HG03469 (cell line): ENCODE data around the gene PSMD5.

Source experiments
- ATAC-seq: cut with Tn5 transposase; IDR thresholded peaks from one replicate; pipeline ENCODE4 v1.9.1; 2021; ENCODE audit warnings: mild to moderate bottlenecking, moderate library complexity, moderate number of reproducible peaks; ENCODE audit not compliant: unreplicated experiment

Gene PSMD5

DNA sequence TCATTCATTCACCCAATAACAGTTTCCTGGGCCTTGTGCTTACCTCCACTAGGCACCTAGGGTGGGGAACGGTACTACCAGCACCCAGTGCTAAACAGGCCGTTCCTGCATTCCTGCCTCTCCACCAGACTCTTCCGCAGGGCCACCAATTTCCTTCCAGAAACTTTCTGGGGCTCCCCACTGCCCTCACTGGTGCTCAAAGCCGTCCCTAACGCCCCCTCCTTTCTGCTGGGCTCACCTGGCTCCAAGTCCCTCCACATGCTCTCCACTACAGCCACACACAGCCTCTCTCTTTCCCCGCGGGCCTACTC is 32.9 kb upstream of the PSMD5 start:
- ATAC-seq = peak; percentile 2

DNA sequence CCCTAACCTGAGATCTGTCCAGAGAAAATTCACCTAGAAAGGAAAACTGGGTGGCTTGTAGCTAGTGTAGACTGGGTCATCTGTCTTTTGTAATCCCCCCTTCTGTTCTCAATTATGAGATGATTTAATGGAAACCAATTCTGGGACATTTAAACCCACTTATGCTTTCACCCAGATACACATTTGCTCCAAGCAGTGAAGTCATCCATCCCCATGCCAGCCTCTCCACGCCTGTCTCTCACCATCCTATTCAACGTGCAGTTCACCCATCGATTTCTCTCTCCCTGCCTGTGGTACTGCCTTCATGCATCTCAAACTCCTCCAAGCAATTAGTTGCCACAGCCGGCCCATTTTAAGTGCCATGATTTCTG is 32.5 kb upstream of the PSMD5 start:
- ATAC-seq = no peak

DNA sequence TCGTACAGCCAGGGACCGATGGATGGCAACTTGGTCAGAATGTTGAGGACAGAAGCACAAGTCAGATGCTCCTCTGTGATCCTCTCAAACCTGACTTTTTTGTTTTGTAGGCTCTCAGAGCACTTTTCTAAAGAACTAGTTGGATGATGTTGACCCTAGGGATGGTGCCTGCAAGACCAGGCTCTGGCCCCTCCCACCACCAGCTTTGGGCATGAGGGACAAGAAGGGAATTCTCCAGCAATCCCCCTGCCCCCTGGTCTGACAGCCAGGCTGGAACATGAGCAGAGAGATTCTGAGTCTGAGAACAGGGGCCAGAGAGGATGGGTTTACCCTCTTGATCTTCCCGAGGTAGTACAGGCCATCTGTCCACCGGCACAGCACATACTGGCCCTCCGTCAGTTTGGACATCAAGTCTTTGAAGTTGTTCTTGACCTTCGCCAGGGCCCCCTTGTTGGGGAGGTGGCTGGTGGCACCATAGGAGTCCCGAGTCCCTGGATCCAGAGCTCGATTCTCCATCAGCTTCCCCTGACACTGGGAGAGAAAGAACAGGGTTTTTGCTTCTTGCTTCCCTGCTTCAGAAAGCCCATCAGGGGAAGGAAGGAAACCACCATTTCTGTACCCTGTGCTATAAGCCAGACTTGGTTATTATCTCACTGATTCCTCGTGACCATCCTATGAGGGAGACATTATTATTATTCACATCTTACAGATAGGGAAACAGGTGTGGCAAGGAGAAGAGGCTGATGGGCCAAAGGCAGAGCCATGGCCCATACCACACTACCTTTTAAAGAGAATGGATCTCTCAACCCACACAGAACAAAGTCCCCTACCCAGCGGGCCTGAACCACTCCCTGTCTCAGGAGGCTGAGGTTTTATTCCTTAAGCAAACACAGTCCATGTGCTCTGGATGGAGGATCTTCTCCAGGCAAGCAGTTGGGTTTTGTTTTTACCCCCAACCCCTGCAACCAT is 31.8 kb upstream of the PSMD5 start:
- no peak for ATAC-seq

DNA sequence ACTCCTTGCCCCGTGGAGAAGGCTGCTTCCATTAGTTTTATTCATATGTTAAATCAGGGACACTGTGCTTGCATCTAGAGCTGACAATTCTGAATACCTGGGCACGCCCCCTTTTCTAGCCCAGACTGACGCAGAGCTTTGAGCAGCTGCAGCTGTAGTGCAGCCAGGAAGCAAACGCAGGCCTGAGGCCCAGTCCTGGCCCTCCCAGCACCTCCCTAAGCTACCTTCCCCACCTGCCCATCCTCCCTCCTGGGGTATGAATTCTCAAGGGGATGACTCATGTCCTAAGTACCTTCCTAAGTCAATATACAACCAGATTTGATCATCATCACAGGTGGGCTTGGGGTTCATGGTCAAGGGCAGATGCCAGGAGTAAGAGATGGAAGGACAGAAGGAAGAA is 30.8 kb upstream of the PSMD5 start:
- ATAC-seq = no peak

DNA sequence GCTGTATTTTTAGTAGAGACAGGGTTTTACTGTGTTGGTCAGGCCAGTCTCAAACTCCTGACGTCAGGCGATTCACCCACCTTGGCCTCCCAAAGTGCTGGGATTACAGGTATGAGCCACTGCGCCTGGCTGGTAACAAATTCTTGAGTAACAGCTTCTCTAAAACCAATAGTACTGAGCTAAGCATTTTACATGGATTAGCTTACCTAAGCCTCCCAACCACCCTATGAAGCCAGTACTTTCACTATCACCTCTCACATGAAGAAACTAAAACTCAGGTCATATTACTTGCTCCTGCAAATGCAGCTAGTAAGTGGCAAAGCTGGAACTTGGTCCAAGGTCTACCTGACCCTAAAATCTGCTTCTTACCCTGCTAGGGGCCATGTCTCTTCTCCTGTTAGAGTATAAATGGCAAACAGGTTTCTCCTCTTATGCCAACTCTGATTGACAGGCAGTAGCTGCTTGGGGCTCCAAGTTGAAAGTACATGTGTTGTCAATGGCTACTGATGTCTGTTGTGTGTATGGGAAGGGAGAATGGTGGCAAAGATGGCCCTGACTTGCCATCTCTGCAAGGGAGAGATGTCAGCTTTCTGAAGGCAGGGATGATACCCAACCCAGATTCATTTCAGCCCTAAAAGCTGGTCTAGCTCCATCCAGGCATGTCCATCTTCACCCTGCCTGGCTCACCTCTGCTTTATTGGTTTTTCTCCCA is 30.2 kb upstream of the PSMD5 start:
- no peak for ATAC-seq

DNA sequence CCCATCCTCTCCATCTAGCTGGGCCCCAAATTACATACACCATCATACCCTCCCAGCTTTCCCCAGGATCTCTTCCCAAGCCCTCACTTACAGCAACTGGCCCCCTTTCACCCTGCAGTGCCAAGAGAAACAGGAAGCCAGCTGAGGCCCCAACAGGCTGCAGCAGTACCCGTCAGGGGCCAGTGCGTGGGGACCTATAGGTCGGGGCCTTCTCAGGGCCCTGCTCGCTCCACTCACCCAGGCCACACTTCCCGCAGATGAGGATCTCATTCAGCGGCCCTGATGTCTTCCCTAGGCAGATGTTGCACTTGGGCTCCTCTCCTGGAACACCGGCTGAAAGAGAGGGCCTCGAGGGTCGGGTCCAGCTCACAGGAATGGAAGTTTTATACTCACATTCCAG is 27.5 kb upstream of the PSMD5 start:
- no peak for ATAC-seq

DNA sequence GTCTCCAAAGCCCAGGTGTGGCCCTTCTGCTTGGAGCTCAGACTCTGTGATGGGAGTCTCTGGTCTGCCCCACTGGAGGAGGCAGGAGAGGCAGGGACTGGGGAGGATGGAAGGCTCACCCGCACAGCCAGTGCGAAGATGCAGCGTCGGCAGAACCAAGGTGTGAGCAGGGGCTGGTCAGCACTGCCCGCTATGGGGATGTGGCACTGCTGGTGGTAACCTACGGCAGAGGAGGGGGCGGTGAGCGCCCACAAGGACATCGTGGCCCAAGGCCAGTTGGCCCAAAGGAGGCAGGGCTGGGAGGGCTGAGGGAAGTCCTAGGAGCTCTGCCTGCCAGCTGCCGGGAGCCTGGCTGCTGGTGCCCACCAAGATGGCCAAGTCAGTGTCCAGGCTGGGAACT is 27.0 kb upstream of the PSMD5 start:
- no peak for ATAC-seq

DNA sequence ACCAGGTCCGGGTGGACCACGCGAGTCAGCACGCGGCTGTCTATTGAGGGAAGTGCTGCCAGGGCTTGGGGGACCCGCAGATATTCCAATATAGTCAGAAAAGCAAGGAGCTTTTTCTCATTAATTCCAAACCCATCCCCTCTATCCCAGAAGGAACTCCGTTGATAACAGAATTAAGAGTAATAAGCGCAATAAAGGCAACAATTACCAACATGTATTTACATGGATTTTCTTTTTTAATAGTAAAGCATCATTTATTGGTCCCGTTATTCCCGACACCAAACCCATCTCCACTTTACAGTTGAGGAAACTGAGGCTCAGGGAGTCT is 26.6 kb upstream of the PSMD5 start:
- no peak for ATAC-seq

DNA sequence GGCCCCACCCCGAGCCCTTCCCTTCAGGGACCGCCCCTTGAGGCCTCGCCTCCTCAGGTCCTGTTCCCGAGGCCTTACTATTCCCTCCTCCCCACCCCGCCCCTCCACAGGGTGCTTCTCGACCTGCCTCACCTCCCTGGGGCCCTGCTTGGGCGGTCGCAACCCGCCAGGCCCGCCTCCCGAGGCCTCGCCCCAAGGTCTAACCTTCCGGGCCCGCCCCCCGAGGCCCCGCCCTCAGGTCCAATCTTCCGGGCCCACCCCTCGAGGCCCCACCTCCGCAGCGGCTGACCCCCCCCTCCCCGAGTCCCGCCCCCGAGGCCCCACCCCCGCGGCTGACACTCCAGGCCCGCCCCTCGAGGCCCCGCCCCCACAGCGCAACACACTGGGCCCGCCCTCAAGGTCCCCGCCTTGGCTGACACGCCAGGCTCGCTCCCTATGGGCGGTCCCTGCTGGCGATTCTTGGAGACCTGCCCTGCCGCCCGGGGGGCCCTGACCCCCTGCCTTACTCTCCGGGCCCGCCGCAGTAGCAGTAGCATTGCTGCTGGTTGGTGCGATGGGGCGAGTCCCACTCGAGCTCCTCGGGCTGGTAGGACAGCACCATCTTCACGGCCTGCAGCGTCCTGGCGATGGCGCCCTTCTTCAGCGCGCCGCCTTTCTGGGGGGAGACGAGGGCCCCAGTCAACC is 26.1 kb upstream of the PSMD5 start:
- peak; percentile 72 for ATAC-seq

DNA sequence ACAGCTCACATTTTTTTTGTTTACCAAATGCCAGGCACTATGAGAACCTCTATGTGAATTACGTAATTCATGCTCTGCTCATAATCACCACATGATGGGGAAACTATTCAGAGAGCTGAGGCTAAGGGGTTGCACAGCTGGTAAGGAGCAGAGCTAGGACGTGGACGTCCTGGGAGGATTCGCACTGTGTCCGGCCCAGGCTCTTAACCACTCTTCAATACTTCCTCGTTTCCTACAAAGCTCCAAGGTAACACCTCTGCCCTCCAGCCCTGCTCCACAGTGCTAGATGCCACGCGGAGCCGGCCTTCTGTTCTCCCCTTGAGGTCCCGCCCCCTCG is 25.6 kb upstream of the PSMD5 start:
- no peak for ATAC-seq

DNA sequence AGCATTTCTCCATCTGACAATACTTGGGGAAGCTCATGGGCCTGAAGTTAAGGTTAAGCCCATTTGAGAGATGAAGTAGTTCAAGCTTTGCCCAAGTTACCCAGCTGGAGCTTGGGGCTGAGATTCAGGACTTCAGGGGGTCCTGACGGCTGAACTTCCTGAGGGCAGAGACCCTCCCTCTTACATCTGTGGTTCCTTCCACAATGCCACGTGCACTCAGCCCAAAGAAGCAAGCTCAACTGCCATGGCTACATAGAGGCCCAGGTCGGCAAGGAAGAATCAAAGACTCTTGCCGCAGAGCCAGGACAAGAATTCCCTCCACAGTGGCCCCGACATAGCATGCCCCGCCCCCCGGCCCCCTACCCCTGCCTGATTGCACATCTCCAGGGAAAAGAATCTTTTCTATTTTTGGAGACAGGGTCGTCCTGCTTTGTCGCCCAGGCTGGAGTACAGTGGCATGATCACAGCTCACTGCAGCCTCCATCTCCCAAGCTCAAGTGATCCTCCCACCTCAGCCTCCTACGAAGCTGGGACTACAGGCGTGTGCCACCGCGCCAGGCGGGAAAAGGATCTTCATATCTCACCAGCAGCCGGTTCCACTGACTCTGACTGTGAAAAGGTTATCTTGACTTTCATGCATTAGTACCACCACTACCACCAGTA is 25.1 kb upstream of the PSMD5 start:
- ATAC-seq = no peak

DNA sequence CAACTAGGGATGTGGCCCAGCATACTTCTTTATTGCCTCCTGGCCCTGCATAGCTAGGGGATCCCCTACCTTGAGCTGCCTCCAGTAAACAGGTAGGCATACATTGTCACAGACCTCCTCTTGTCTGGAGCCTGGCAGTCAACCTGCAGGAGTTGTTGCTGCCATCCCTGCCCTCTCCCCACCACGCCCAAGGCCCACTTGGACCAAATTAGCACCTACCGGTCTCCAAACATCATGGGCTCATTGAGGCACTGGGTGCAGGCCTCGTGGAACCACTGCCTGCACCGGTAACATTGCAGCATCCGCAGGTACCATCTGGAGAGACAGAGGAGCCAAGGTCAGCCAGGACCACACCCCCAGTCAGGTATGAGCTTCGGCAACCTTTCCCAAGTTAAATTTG is 23.9 kb upstream of the PSMD5 start:
- ATAC-seq = no peak

DNA sequence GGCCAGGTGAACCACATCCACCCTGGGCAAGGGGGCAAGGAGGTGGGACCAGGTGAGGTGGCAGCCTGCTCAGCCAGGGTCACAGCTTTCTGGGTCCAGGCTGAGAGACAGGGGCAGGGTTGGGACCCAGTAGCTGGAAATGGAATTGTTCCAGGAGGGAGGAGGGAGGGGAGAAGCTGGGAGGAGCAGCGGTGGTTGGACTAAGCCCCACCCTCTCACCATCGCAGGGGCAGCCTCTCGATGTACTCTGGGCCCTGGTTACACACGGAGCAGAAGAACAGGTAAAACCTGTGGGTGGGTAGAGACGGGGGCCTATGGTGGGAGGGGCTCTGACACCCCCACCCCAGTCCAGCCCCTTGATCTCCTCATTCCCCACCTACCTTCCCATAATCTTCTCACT is 23.1 kb upstream of the PSMD5 start:
- ATAC-seq = no peak

DNA sequence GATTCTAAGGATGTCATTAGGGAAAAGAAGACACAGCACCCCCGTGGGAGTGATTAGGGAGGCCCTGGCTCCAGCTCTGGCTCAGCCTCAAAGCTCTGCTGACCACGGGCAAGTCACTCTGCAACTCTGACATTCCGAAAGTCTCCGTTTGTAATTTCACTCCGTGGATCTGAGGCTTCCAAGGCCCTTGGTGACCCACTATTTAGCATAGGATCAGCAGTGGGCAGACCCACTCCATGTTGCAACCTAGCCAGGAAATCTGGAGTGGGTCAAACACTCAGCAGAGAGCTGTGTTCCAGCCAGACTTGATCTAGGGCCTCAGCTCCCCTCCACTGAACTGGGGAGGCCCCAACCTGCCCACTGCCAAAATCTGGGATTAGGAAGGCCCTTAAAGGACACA is 22.5 kb upstream of the PSMD5 start:
- no peak for ATAC-seq

DNA sequence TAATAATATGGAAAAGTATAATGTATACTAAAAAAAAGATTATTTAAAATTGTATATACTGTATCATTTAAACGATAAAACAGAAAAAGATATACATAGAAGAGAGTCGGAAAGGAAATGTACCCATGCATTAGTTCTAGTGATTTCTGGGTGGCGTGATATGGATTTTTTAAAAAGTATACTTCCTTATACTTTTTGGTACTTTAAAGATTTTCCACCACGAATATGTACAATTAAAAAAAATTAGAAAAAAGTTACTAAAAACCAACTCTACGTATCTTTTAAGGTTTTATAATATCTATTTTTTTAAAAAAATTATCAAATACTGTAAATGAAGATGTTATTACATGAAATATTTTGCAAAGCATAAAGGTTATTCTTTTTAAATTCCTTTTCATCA is 22.0 kb upstream of the PSMD5 start:
- ATAC-seq = no peak

DNA sequence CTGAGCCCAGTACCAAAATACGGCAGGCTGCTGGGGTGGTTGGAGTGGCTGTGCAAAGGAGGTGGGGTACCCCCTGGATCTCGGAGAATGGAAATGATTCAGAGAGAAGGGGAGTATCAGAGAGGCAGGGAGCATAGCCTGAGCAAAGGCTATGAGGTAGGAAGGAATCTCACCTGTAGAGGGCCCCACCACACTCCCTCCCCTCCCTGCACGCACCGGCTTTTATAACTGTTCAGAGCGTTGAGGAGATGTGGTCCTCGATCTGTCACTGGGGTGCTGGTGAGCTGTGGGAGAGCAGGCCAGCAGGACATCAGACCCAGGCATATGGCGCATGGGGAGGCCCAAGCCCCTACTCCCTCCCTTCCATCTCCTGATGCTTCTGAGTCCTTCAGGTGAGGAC is 21.1 kb upstream of the PSMD5 start:
- ATAC-seq = no peak

DNA sequence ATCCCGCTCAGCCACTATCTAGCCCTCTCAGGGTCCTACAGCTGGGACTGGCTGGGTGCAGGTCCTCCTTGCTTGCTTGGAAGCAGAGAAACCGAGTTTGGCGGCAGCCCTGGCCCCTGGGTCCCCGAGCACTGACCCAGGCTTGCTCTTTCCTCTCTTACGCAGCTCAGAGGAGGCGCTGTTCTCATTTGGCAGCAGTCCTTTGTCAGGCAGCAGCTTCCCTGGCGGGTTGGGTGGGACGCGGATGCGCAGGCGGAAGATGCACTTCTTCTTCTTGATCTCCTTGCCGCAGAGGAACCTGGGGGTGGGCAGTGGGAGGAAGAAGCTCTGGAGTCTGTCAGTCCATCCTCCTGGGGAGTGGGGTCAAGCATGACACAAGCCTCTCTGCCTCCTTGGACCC is 19.7 kb upstream of the PSMD5 start:
- ATAC-seq = no peak

DNA sequence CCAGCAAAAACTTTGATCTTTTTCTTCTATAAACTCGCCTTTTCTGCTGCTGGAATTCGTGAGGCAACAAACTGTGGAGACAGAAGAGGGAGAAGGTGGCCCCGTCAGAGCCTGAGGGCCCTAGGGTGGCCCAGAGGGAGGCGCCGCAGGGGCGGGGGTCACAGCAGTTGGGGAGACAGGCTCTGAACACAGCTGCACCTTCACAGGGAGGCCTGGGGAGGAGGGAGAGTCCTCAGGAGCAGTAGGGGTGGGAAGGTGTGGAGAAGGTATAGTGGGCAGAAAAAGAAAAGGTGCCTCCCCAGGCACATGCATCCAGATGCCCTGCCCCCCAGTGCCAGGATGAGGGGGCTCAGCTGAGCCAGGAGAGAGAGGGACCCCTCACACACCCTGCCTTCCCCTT is 19.2 kb upstream of the PSMD5 start:
- no peak for ATAC-seq

DNA sequence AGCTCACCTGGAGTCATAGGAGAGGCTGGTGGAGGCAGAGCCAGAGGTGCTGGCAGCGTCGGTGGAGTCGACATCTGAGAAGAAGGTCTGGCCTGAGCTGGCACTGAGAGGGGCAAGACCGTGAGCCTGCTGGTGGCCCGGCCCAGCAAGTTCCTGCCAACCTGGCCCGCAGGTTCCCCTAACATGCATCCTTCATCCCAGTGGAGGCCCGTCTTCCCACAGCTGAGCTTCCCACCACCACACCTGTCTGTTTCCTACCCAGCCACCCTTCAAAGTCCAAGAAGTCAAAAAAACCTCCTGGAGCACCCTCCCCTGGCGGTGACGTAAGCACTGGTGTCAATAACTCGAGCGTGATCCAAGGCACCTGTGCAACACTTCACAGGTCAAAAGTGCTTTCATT is 17.4 kb upstream of the PSMD5 start:
- no peak for ATAC-seq

DNA sequence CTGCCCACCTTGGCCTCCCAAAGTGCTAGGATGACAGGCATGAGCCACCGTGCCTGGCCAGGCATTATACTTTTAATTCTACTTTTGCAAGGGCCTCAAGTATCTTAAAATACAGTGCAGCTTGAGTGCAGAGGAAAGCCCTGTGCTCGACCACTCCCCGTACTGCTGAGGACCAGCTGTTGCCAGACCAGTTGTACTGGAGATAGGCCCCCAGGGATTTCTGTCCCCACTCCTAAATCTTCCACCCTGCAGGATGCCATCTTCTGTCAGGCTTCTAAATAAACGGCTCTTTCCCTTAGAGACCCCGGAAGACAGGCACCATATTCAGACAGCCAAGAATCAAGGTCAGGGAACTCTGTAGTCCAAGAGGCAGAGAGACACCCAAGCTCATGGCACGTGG is 16.6 kb upstream of the PSMD5 start:
- ATAC-seq = no peak

DNA sequence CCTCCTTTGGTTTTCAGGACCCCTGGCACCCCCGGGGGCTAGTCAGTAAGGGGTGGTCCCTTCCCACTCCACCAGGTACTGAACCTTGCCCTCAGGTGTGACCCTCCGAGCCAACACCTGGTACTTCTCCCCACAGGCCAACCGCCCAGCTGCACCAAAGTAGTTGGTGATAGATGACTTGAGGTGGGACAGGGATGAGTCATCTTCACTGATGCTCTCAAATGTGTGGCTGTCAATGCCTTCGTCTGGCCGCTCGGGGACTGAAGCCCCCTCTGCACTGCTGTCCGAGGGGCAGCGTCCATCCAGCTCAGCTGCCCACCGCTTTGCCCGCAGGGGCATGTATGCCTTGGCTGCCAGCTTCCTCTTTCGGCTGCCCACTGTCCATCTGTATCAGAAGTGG is 15.2 kb upstream of the PSMD5 start:
- no peak for ATAC-seq

DNA sequence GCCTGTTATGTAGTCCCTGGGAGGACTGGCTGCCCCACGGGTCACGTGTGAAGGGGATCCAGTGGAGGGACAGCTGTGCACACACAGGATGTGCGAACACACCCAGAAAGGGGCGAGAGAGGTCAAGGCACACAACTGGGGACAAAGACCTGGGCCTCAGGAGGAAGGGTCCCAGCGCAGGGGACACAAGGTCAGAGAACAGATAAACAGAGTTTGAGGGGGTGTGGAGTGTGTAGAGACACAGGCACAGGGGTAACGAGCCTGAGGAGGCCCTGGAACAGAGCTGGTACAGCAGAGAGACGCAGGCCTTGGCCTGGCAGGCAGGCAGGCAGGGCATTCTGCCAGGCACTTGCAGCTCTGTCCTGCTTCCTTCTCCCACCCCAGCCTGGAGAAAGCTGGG is 14.8 kb upstream of the PSMD5 start:
- ATAC-seq = no peak
